GM20000 (cell line): ENCODE measurements around the gene FADS6.
A peak's percentile ranks its signal among the peaks of the same experiment; 100 is the strongest.

Experiments
- DNase-seq: peaks from one replicate; pipeline ENCODE4 v3.0.0; 2012; ENCODE audit warnings: low spot score
- TF ChIP-seq, protein P1 (sequence below): IDR thresholded peaks from 2 replicates; pipeline ENCODE4 v1.5.1; 2012; ENCODE audit warnings: mild to moderate bottlenecking, control low read depth; ENCODE audit errors: extremely low read depth, missing control alignments

The FADS6 gene

DNA sequence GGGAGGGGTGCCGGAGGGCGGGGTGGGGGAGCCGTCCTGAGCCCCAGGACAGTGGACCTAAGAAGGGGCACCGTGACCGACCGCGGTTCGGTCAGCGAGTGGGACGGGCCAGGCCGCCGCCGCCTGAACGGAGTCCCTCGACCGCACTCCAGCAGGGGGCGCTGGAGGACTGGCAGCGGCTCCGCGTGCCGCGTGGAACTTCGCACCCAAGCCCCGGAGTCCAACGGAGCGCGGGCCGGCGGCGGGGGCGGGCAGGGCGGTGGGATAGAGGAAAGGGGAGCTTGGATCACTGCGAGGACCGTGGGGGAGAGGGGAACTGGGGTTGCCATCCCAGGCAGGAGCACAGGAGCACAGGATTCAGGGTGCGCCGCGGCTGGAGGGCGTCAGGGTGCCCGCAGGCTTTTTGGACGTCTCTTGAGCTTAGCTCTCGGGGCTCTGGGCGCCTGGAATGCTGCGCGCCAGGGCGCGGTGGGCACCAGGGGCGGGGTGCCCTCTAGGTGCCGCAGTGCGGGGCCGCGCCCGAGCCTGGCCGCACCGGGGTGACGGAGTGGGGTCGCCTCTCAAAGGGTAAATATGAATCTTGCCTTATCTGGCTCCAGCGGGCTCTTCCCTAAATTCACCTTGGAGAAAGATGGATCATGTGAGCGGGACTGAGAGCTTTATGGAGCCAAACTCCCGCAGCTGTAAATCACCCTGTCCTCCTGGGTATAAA lies 30.3 kb upstream of the FADS6 start:
- TF ChIP-seq, protein P1, sequence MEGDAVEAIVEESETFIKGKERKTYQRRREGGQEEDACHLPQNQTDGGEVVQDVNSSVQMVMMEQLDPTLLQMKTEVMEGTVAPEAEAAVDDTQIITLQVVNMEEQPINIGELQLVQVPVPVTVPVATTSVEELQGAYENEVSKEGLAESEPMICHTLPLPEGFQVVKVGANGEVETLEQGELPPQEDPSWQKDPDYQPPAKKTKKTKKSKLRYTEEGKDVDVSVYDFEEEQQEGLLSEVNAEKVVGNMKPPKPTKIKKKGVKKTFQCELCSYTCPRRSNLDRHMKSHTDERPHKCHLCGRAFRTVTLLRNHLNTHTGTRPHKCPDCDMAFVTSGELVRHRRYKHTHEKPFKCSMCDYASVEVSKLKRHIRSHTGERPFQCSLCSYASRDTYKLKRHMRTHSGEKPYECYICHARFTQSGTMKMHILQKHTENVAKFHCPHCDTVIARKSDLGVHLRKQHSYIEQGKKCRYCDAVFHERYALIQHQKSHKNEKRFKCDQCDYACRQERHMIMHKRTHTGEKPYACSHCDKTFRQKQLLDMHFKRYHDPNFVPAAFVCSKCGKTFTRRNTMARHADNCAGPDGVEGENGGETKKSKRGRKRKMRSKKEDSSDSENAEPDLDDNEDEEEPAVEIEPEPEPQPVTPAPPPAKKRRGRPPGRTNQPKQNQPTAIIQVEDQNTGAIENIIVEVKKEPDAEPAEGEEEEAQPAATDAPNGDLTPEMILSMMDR = peak; percentile 84
- peak; percentile 93 for DNase-seq

DNA sequence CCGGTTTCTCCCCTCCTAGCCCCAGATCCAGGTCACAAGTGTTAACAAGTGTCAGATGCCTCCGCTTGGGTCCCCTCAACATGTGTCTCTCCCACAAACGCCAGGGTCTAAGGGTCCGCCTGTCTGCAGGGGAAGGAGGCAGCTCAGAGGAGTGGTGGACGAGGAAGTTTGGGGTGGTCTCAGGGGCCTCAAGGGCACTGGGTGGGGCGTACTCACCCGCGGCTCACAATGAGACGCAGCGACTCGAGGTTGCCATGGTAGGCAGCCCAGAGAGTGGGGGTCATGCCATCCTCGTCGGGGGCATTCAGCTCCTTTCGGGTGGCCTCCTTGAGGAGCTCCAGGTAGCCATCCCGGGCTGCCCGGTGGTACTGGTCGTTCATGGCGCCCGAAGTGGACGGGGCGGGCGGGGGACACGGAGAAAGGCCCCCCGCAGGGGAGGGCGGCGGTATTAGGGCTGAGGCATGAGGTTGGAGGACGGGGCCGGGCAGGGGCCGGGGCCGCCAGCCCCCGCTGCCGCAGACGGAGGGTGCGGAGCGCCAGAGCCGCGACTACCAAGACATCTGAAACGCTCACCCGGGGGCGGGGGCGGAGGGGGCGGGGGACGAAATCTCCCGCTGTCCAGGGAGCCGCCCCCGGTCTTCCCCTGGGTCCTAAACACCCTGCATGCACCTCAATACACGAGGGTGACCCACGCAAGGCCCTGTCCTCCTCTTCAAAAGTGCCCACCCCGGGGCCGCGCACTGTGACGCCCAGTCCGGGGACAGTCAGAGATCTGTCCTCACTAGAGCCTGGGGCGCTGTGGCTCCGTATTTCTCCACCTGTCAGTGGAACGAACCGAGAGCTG lies 29.5 kb upstream of the FADS6 start, which contains the start of gene USH1G:
Gene USH1G (minus strand): TSS at position 562 of the 844 bp plus-strand sequence. CDS start 182 bp downstream, at position 380.
- TF ChIP-seq, protein P1 = no peak
- peak; percentile 77 for DNase-seq

DNA sequence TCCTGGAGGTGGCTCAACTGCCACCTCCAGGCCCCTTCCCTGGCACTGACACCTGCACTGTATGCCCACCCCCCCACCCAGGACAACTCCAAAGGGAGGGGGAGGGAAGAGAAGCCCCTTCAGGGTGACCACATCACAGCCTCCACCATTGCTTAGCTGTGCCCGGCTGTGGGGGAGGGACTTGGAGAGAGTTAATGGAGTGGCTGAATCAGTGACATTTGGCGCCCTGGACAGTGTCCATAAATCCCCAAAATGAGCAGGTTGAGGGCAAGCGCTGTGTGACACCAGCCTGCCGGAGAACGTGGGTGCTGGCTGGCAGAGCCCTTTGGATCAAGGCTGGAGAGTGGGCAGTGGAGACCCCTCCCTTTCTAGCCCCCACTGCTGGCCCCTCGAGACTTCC lies 28.7 kb upstream of the FADS6 start:
- no peak for DNase-seq
- TF ChIP-seq, protein P1 = no peak

DNA sequence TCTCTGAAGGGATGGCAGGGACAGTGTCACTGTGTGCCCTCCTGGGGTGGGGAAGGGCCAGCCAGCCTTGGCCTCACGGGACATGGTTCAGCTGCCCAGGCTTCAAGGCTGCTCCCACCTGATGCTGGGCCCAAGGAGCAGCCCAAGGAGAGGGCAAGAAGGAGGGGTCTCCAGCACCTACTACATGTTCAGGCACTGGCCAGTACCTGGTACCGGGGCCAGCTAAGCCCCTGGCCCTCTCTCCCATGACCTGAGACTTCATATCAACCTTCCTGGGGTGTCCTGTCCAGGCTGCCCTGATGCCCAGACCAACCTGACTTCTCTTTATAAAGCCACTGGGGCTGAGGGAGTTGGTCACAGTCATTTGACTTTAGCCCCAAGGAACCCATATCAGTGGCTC lies 28.3 kb upstream of the FADS6 start:
- DNase-seq = no peak
- TF ChIP-seq, protein P1 = no peak

DNA sequence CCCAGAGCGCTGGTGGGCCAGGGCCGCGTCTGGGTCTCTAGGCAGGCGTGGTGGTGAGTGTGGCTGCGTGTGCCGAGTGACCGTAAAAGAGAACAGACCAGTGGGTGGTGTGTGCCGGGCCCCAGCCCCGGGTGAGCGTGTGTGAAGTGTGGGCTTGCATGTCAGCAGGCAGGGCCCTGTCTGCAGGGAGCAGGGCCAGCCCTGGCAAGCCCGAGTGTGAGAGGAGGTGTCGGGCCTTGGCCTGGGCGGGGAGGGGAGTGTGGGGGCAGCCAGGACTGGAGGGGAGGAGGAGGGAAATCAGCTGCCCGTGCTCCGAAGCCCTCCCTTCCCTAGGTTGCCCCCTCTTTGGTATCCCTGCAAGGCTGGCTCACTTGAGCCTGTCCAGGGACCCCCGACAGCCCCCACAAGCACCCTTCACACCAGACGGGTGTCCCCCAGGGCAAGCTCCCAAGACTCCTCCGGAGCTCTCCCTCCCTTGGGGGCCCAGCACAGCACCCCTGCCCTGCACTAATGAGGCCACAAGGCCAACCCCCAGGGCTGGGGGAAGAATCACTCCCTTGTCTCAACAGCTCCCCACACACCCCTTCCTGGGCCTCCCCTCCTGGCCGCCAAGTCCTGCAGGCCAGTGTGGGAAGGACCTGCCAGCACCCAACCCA lies 27.7 kb upstream of the FADS6 start:
- no peak for DNase-seq
- TF ChIP-seq, protein P1 = no peak

DNA sequence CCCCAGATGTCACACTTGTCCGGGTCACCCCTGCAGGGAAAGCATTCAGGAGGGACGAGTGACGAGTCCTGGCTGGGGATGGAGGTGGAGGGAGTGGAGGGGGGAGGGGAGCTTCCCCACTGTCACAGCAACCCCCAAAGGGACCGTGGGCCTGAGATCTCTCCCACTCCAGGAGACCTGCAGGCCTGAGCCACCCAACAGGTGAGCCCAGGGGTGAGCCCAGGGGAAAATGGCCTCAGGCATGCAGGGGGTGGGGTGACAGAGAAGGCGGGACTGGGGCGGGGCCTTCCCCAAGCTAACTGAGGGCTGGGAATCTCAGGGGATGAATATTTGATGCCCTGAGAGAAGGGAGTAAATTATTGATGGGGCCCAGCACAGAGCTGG lies 27.2 kb upstream of the FADS6 start:
- no peak for DNase-seq
- TF ChIP-seq, protein P1 = no peak

DNA sequence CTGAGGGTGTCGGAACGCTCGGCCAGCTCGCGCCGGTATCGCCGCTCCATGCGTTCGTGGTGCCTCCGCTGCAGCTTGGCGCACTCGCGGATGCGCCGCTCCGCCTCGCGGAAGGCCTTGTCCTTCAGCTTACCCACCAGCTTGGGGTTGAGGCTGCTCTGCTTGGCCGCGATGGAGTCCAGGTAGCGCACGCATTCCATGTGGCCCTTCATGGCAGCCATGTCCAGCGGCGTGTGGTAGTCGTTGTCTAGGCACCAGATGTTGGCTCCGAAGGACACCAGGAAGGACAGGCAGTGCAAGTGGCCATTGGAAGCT lies 26.8 kb upstream of the FADS6 start:
- DNase-seq = no peak
- TF ChIP-seq, protein P1 = no peak
